B cell (primary cell): ENCODE measurements around the gene PINK1. TPM values are rescaled to one million over a fixed set of nuclear protein-coding genes. Genes with fewer than 3 reads are reported as not detected.

Source experiments
- ATAC-seq: fragments of 200-7000 bp; cut with Tn5 transposase; one replicate; pipeline ENCODE4 v1.10.0; 2021; ENCODE audit warnings: low read depth, mild to moderate bottlenecking, moderate number of reproducible peaks, moderate library complexity
- CTCF ChIA-PET: fragments of 350-600 bp; sonication (Branson Sonifier 250); formaldehyde crosslinking; loops from one replicate; lab custom pipeline; 2021; ENCODE audit warnings: antibody characterized with exemption, inconsistent platforms; lab: Charles Lee
- POLR2A ChIA-PET: fragments of 350-600 bp; sonication (Branson Sonifier 250); formaldehyde crosslinking; loops from one replicate; lab custom pipeline; 2021; ENCODE audit warnings: antibody characterized with exemption; lab: Charles Lee
- DNase-seq: peaks from one replicate; pipeline ENCODE4 v3.0.0; 2013
- H2AFZ ChIP-seq: 2 replicates; pipeline ENCODE4 v1.6.1; 2012; ENCODE audit warnings: mild to moderate bottlenecking, low read depth, low read length; ENCODE audit not compliant: insufficient read depth, poor library complexity, severe bottlenecking
- H3K27ac ChIP-seq, 2 donors: 1 replicate in 1 of 2; 2 replicates in 1 of 2; pipeline ENCODE4 v1.5.1; 2012 to 2013; ENCODE audit warnings: low read length in 2 of 2, mild to moderate bottlenecking in 2 of 2, moderate library complexity in 1 of 2
- H3K27me3 ChIP-seq, 4 experiments: fragments of 200-600 bp in 1 of 4; sonication (generic) in 1 of 4; replicated peaks in 1 of 4; 1 replicate in 2 of 4; 2 replicates in 2 of 4; pipeline versions ENCODE4 v1.6.1 to v1.7.0; 2013 to 2016; ENCODE audit warnings: low read length in 3 of 4, mild to moderate bottlenecking in 2 of 4, mixed read lengths in 1 of 4, moderate library complexity in 1 of 4; ENCODE audit not compliant: insufficient read depth in 4 of 4, control insufficient read depth in 3 of 4; ENCODE audit errors: control extremely low read depth in 1 of 4
- H3K36me3 ChIP-seq, 2 experiments: replicated peaks in 1 of 2; 1 replicate in 1 of 2; 2 replicates in 1 of 2; pipeline versions ENCODE4 v1.6.1 to v1.7.1; 2013; ENCODE audit warnings: low read length in 1 of 2; ENCODE audit not compliant: insufficient read depth in 2 of 2, control insufficient read depth in 1 of 2; ENCODE audit errors: control extremely low read depth in 1 of 2, extremely low read depth in 1 of 2
- H3K4me1 ChIP-seq, 2 donors: fragments of 200-600 bp in 1 of 2; sonication (generic) in 1 of 2; 1 replicate in 1 of 2; 2 replicates in 1 of 2; pipeline versions ENCODE4 v1.5.1 to v1.6.1; 2013 to 2017; ENCODE audit warnings: low read length in 2 of 2; ENCODE audit not compliant: control insufficient read depth in 2 of 2, insufficient read depth in 2 of 2
- H3K4me2 ChIP-seq: replicated peaks from 2 replicates; pipeline ENCODE3; 2012; ENCODE audit warnings: mild to moderate bottlenecking, low read depth, low read length; ENCODE audit not compliant: poor library complexity, severe bottlenecking
- H3K4me3 ChIP-seq, 5 experiments: fragments of 200-600 bp in 1 of 5; sonication (generic) in 1 of 5; 1 replicate in 3 of 5; 2 replicates in 2 of 5; pipeline versions ENCODE4 v1.5.1 to v1.7.0; 2011 to 2016; ENCODE audit warnings: low read length in 4 of 5, mild to moderate bottlenecking in 4 of 5, low read depth in 2 of 5, control low read depth in 1 of 5, moderate library complexity in 1 of 5; ENCODE audit not compliant: insufficient read depth in 1 of 5; ENCODE audit errors: control extremely low read depth in 1 of 5, extremely low read depth in 1 of 5
- H3K79me2 ChIP-seq: fragments of 200-600 bp; sonication (generic); one replicate; pipeline ENCODE4 v1.6.0; 2016; ENCODE audit warnings: low read length; ENCODE audit not compliant: control insufficient read depth, insufficient read depth
- H3K9ac ChIP-seq: fragments of 200-600 bp; sonication (generic); 2 replicates; pipeline ENCODE4 v1.6.1; 2017; ENCODE audit warnings: mild to moderate bottlenecking, low read length, moderate library complexity
- H3K9me3 ChIP-seq, 3 donors: one replicate each; pipeline versions ENCODE4 v1.6.1 to v1.7.1; 2013; ENCODE audit warnings: low read length in 2 of 3; ENCODE audit not compliant: control insufficient read depth in 2 of 3, insufficient read depth in 1 of 3; ENCODE audit errors: control extremely low read depth in 1 of 3
- H4K20me1 ChIP-seq: 2 replicates; pipeline ENCODE4 v1.6.0; 2012; ENCODE audit warnings: mild to moderate bottlenecking, low read length; ENCODE audit not compliant: insufficient read depth, control insufficient read depth, poor library complexity, severe bottlenecking
- H3K27ac Mint-ChIP-seq: one replicate; pipeline ENCODE4 v1.8.0; 2021; ENCODE audit warnings: mixed read lengths
- H3K27me3 Mint-ChIP-seq: one replicate; pipeline ENCODE4 v1.8.0; 2021; ENCODE audit warnings: mixed read lengths
- H3K4me1 Mint-ChIP-seq: one replicate; pipeline ENCODE4 v1.8.0; 2021; ENCODE audit warnings: mixed read lengths
- H3K4me3 Mint-ChIP-seq: one replicate; pipeline ENCODE4 v1.8.0; 2021; ENCODE audit warnings: mixed read lengths
- H3K9me3 Mint-ChIP-seq: one replicate; pipeline ENCODE4 v1.8.0; 2022; ENCODE audit warnings: mixed read lengths; ENCODE audit not compliant: insufficient read depth
- EZH2 ChIP-seq: IDR thresholded peaks from 2 replicates; pipeline ENCODE4 v1.6.1; 2012; ENCODE audit warnings: borderline replicate concordance, low read depth, mild to moderate bottlenecking, moderate library complexity, low read length; ENCODE audit not compliant: insufficient read depth, poor library complexity, severe bottlenecking
- WGBS: methylation state at CpG from one replicate; pipeline ENCODE4 v1.1.5; 2013; ENCODE audit warnings: missing lambda C conversion rate; ENCODE audit not compliant: insufficient coverage; 5-methylcytosine and 5-hydroxymethylcytosine counted together
- intact Hi-C: fragments of 100-400 bp; cut with micrococcal nuclease; formaldehyde crosslinking; loops from one replicate; pipeline ENCODE4 v1.10.0; 2022
- polyA plus RNA-seq: library from polyadenylated mRNA; depleted of rRNA; stranded (reverse); fragments of >200 nt; gene quantifications from 2 replicates; pipeline ENCODE4 v1.2.3, GENCODE V29; 2012
- total RNA-seq, 2 donors: library from RNA; stranded (reverse); fragments of 120-200 nt in 1 of 2; gene quantifications; 1 replicate in 1 of 2; 2 replicates in 1 of 2; pipeline versions ENCODE4 v1.2.3 to v1.2.4, GENCODE V29; 2013 to 2022
- TF ChIP-seq, protein P1 (sequence below): fragments of 200-600 bp; IDR thresholded peaks from one replicate; pipeline ENCODE4 v1.8.0; 2022; ENCODE audit warnings: antibody characterized with exemption, mild to moderate bottlenecking

PINK1 gene
- total and polyA plus RNA-seq, 2 donors (not counting 1 experiment from before 2014, with no cell fraction given), result 5.8 to 14.3 TPM

DNA sequence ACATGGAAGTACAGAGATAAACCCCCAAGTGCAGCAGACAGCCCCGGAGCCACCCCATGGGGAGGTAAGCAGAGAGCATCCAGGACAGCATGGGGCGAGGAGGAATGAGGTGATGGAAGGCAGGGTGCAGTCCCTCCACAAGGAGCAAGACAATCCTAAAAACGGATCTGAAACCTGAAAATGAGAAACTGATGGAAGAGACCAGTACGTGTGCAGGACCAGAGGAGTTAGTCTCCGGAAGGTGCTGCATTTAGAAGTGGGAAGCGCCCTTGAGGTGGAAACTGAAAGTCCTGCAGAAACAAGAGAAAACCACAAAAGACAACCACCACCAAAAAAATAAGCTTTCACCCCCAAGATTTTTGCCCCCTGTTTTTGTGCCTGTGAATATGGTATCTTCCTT, 45.3 kb downstream of the PINK1 start:
- Mint-ChIP-seq H3K4me3 (peak overlapping the region; percentile 72), H3K9me3 (peaks cover 6% of the 10 kb centered on the region)
- POLR2A ChIA-PET, result no interaction called here

DNA sequence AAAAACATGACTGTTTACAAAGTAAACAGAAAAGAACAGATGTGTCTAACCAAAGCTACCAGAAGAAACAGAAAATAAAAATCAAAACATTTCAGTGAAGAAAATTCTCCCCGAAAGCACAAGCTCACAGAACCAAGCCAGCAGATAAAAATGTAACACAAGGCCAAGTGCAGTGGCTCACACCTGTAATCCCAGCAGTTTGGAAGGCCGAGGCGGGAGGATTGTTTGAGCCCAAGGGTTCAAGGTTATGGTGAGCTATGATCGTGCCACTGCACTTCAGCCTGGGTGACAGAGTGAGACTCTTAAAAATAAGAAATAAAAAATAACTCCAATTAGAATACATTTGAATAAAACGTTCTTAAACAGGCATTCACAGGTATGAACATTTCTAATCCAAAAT, 47.0 kb downstream of the PINK1 start:
- peaks cover 0 to 4% (median 0%) of the 10 kb centered on the region in 4 experiments for H3K27me3 ChIP-seq
- H4K20me1 ChIP-seq, result no peaks in the 10 kb centered on the region
- intact Hi-C loops, result no loop called here
- no peak overlapping the region for H3K9ac ChIP-seq
- H3K36me3 ChIP-seq, result no peaks in the 10 kb centered on the region
- TF ChIP-seq, protein P1, sequence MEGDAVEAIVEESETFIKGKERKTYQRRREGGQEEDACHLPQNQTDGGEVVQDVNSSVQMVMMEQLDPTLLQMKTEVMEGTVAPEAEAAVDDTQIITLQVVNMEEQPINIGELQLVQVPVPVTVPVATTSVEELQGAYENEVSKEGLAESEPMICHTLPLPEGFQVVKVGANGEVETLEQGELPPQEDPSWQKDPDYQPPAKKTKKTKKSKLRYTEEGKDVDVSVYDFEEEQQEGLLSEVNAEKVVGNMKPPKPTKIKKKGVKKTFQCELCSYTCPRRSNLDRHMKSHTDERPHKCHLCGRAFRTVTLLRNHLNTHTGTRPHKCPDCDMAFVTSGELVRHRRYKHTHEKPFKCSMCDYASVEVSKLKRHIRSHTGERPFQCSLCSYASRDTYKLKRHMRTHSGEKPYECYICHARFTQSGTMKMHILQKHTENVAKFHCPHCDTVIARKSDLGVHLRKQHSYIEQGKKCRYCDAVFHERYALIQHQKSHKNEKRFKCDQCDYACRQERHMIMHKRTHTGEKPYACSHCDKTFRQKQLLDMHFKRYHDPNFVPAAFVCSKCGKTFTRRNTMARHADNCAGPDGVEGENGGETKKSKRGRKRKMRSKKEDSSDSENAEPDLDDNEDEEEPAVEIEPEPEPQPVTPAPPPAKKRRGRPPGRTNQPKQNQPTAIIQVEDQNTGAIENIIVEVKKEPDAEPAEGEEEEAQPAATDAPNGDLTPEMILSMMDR, result no peak
- TF ChIP-seq EZH2, result no peak
- peaks cover 0 to 13% (median 3%) of the 10 kb centered on the region in 3 donors for H3K9me3 ChIP-seq
- no peak overlapping the region for H3K4me3 ChIP-seq
- H3K4me2 ChIP-seq, result no peak overlapping the region
- H3K4me3 Mint-ChIP-seq, result no peak overlapping the region
- ChIA-PET CTCF (no interaction called here), POLR2A (no interaction called here)
- no peak overlapping the region for H3K27ac Mint-ChIP-seq
- H3K4me1 ChIP-seq, result peaks cover 18 to 28% of the 10 kb centered on the region in 2 donors
- no peak overlapping the region for H2AFZ ChIP-seq
- H3K27ac ChIP-seq, result no peak overlapping the region
- peaks cover 11% of the 10 kb centered on the region for H3K4me1 Mint-ChIP-seq
- WGBS, result 100% methylated on average over 1 of the region's 5 CpGs
- ATAC-seq, result no peak
- peaks cover 11% of the 10 kb centered on the region for H3K27me3 Mint-ChIP-seq
- H3K79me2 ChIP-seq, result no peaks in the 10 kb centered on the region
- peaks cover 6% of the 10 kb centered on the region for H3K9me3 Mint-ChIP-seq
- DNase-seq, result no peak

More for the DNA sequence above, 45.3 kb downstream of the PINK1 start:
- peaks cover 11% of the 10 kb centered on the region for H3K4me1 Mint-ChIP-seq
- DNase-seq, result peak; percentile 51
- H3K27me3 Mint-ChIP-seq, result peaks cover 4% of the 10 kb centered on the region
- Histone ChIP-seq H2AFZ (no peak overlapping the region), H3K79me2 (no peaks in the 10 kb centered on the region), H3K9ac (peak overlapping the region; percentile 14), H3K27ac (no peak overlapping the region), H3K4me1 (peaks cover 18 to 28% of the 10 kb centered on the region in 2 donors), H3K4me2 (peak overlapping the region; percentile 49), H3K36me3 (no peaks in the 10 kb centered on the region), H3K27me3 (peaks cover 0 to under 1% (median 0%) of the 10 kb centered on the region in 4 experiments), H3K9me3 (peaks cover 0 to 13% (median 3%) of the 10 kb centered on the region in 3 donors), H3K4me3 (peak overlapping the region in 2 of 5 experiments; percentile 9 to 23), H4K20me1 (no peaks in the 10 kb centered on the region)
- intact Hi-C loops, result no loop called here
- peak overlapping the region; percentile 27 for H3K27ac Mint-ChIP-seq
- TF ChIP-seq, protein P1, result no peak
- no peak for TF ChIP-seq EZH2
- ATAC-seq, result peak; percentile 31
- 30% methylated on average over 4 of the region's 6 CpGs for WGBS
- CTCF ChIA-PET, result interaction anchor here (0.7 kb wide), 1 partner anchor 18 kb away, joined by 3 read pairs; no protein-coding TSS in a partner anchor
